ENCODE data around the gene CDC42SE1.
"Not testable (repeated sequence)": the region's sequence is repeated elsewhere in the genome, so short reads cannot be mapped to it uniquely, and the experiment has no call there.

Gene CDC42SE1, protein sequence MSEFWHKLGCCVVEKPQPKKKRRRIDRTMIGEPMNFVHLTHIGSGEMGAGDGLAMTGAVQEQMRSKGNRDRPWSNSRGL

DNA sequence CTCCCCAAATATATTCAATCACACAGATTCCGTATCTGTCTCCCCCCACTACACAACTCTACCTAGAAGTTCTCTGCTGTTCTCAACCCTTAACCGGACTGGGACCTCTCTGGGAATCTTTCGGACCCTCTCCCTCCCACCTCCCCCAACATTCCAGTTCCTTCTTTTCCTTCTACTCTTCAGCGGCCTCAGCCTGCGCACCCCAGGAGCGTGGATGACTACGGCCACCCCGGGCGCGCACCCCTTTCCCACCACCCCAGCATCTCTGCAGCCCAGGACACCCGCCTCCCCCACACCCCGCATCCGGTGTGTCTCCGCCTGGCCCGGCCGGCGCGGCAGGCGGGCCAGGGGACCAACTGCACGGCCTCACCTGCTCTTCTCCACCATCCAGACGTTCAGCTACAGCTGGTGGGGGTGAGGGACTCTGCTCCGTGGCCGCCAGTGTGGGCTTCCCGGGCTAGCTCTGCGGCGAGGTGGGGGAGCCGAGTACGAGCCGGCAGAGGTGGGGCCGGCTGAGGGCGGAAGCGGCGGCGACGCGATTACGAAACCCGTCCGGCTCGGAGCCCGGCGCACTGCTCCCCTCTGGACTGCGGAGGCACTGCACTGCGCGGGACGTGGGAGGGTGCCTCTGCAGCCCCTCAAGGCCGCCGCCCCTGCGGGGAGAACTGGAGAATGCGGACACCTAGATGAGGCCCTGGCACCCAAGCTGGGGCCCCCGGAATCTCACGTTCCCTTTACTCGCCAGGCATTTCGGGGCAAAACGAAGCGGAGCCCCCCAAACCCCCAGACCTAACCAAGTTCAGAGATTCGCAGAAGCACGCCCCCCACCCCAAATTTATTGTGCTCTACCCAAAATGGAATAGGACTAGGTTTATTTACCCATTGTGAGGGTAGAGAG lies at the start of gene CDC42SE1:
Gene CDC42SE1 (minus strand): TSS at position 514 of the 898 bp plus-strand sequence. CDS start 3,892 bp downstream, outside the sequence.
- no peak for DNase-seq (ENCODE audit: low read depth)
- TF ChIP-seq, protein P1, sequence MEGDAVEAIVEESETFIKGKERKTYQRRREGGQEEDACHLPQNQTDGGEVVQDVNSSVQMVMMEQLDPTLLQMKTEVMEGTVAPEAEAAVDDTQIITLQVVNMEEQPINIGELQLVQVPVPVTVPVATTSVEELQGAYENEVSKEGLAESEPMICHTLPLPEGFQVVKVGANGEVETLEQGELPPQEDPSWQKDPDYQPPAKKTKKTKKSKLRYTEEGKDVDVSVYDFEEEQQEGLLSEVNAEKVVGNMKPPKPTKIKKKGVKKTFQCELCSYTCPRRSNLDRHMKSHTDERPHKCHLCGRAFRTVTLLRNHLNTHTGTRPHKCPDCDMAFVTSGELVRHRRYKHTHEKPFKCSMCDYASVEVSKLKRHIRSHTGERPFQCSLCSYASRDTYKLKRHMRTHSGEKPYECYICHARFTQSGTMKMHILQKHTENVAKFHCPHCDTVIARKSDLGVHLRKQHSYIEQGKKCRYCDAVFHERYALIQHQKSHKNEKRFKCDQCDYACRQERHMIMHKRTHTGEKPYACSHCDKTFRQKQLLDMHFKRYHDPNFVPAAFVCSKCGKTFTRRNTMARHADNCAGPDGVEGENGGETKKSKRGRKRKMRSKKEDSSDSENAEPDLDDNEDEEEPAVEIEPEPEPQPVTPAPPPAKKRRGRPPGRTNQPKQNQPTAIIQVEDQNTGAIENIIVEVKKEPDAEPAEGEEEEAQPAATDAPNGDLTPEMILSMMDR (IDR thresholded peaks at IDR 0.05; ENCODE audit: control insufficient read depth, extremely low read depth, insufficient read depth): peak; percentile 82
- peak within 1 kb of the TSS; percentile 75 for H3K4me3 ChIP-seq (ENCODE audit: low read depth, low read length)

DNA sequence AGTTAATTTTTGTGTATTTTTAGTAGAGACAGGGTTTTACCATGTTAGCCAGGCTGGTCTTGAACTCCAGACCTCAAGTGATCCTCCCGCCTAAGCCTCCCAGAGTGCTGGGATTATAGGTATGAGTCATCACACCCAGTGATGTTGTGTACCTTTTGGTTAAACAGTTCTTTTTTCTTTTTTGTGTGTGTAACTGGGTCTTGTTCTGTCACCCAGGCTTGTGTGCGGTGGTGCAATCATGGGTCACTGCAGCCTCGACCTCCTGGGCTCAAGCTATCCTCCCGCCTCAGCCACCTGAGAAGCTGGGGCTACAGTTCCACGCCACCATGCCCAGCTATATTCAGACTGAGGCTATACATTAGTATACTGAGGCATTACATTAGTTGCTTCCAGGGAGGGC lies 48.9 kb upstream of the CDC42SE1 start:
- TF ChIP-seq, protein P1 (IDR thresholded peaks at IDR 0.05; ENCODE audit: control insufficient read depth, extremely low read depth, insufficient read depth): no peak
- no peak for DNase-seq (ENCODE audit: low read depth)
- no peak overlapping the region for H3K4me3 ChIP-seq (ENCODE audit: low read depth, low read length)

DNA sequence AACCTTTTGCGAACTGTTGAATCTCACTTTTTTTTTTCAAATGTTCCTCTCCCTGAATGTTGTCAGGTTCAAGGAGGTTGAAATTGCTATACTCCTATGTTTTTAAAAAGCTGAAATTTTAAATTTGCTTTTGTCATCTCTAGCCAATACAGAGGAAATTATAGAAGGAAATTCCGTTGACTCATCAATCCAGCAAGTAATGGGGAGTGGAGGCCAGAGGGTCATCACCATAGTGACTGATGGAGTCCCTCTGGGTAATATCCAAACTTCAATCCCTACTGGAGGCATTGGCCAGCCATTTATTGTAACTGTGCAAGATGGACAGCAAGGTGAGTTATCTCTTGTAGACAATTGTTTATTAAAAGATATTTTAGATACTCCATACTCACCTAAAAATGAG lies 47.5 kb upstream of the CDC42SE1 start:
- DNase-seq (ENCODE audit: low read depth): no peak
- TF ChIP-seq, protein P1 (IDR thresholded peaks at IDR 0.05; ENCODE audit: control insufficient read depth, extremely low read depth, insufficient read depth): no peak
- H3K4me3 ChIP-seq (ENCODE audit: low read depth, low read length): no peak overlapping the region

DNA sequence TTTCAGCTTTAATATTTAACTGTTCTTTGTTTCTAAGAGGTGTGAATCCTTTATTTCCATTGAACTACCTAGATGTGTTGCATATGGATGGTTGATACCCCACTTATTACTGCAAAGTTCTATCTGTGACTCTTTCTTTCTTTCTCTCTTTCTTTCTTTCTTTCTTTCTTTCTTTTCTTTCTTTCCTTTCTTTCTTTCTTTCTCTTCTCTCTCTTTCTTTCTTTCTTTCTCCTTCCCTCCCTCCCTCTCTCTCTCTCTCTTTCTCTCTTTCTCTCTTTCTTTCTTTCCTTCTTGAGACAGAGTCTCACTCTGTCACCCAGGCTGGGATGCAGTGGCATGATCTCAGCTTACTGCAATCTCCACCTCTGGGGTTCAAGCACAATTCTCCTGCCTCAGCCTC lies 45.2 kb upstream of the CDC42SE1 start:
- no peak for DNase-seq (ENCODE audit: low read depth)
- H3K4me3 ChIP-seq (ENCODE audit: low read depth, low read length): no peak overlapping the region
- TF ChIP-seq, protein P1 (IDR thresholded peaks at IDR 0.05; ENCODE audit: control insufficient read depth, extremely low read depth, insufficient read depth): no peak

DNA sequence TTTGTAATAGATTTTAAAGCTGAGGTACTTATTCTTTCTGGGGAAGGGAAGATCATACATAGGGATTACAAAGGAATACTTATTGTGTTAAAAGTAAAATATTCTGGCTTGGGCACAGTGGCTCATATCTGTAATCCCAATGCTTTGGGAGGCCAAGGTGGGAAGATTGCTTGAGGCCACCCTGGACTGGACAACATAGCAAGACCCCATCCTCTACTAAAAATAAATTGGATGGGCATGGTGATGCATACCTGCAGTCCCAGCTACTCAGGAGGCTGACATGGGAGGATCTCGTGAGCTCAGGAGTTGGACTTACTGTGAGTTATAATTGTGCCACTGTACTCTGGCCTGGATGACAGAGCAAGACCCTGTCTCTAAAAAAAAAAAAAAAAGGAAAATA lies 38.7 kb upstream of the CDC42SE1 start:
- no peak overlapping the region for H3K4me3 ChIP-seq (ENCODE audit: low read depth, low read length)
- TF ChIP-seq, protein P1 (IDR thresholded peaks at IDR 0.05; ENCODE audit: control insufficient read depth, extremely low read depth, insufficient read depth): no peak
- no peak for DNase-seq (ENCODE audit: low read depth)

DNA sequence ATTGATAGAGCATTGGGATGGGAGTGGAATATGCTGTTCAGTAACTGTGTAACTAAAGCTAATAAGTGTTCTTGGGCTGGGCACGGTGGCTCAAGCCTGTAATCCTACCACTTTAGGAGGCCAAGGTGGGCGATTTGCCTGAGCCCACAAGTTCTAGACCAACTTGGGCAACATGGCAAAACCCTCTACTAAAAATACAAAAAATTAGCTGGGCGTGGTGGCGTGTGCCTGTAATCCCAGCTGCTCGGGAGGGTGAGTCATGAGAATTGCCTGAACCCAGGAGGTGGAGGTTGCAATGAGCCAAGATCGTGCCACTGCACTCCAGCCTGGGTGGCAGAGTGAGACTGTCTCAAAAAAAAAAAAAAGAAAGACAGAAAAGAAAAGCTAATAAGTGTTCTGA lies 38.0 kb upstream of the CDC42SE1 start:
- not testable (repeated sequence) for H3K4me3 ChIP-seq (ENCODE audit: low read depth, low read length); DNase-seq (ENCODE audit: low read depth)

DNA sequence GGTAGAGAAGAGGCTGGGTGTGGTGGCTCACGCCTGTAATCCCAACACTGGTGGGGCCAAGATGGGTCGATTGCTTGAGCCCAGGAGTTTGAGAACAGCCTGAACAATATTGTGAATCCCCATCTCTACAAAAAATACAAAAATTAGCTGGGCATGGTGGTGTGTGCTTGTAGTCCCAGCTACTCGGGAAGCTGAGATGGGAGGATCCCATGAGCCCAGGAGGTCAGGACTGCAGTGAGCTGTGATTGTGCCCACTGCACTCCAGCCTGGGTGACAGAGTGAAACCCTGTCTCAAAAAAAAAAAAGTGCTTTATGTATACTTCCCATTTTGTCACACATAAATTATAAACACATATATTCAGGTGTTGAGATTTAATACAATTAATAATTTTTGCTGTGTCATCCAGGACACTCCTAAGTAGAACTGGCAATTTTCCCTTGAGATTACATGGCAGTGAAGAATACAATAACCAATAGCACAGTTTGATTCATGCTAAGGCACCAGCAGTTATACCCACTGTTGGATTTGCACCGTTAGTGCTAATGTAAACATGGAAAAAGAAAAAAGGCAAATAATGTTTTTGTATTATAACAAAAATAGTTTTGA lies 26.6 kb upstream of the CDC42SE1 start:
- H3K4me3 ChIP-seq (ENCODE audit: low read depth, low read length): no peak overlapping the region
- no peak for DNase-seq (ENCODE audit: low read depth)
- TF ChIP-seq, protein P1 (IDR thresholded peaks at IDR 0.05; ENCODE audit: control insufficient read depth, extremely low read depth, insufficient read depth): no peak

All from LNCaP clone FGC (cell line).